HEK293 (cell line): ENCODE data around the gene TULP1.

Experiments
- CTCF ChIA-PET: fragments of 350-600 bp; formaldehyde crosslinking; extraction: SDS; loops from one replicate; lab custom pipeline; 2021; ENCODE audit warnings: antibody characterized with exemption; lab: Yijun Ruan, JAX
- POLR2A ChIA-PET: fragments of 300-600 bp; formaldehyde crosslinking; extraction: SDS; loops from one replicate; lab custom pipeline; 2020; ENCODE audit warnings: antibody characterized with exemption, inconsistent platforms; lab: Yijun Ruan, JAX
- H3K27ac ChIP-seq: fragments of 200-500 bp; sonication (Bioruptor generic); 2 replicates; pipeline ENCODE4 v1.5.1; 2014; ENCODE audit warnings: low read depth, low read length, control low read depth, inconsistent platforms; ENCODE audit errors: extremely low read depth
- H3K36me3 ChIP-seq, 2 experiments: fragments of 200-500 bp in 1 of 2; sonication (Bioruptor generic) in 1 of 2; 1 replicate in 1 of 2; 2 replicates in 1 of 2; pipeline ENCODE4 v1.5.1; 2014 to 2017; ENCODE audit warnings: inconsistent platforms in 2 of 2, low read length in 2 of 2; ENCODE audit not compliant: control insufficient read depth in 2 of 2, insufficient read depth in 1 of 2
- H3K4me1 ChIP-seq: fragments of 200-500 bp; sonication (Bioruptor generic); 2 replicates; pipeline ENCODE4 v1.5.1; 2014; ENCODE audit warnings: mild to moderate bottlenecking, low read length, inconsistent platforms; ENCODE audit not compliant: control insufficient read depth, insufficient read depth
- H3K4me3 ChIP-seq: 2 replicates; pipeline ENCODE4 v1.5.1; 2011; ENCODE audit warnings: low read depth, mild to moderate bottlenecking, control low read depth, low read length, moderate library complexity
- H3K9me3 ChIP-seq: fragments of 200-500 bp; sonication (Bioruptor generic); 2 replicates; pipeline ENCODE4 v1.5.1; 2014; ENCODE audit warnings: low read depth, low read length, inconsistent platforms; ENCODE audit not compliant: control insufficient read depth, insufficient read depth
- GLIS1 ChIP-seq: fragments of 450-650 bp; formaldehyde crosslinking; IDR thresholded peaks from 2 replicates; pipeline ENCODE4 v1.5.1; 2016; ENCODE audit warnings: missing biosample characterization, missing genetic modification characterization
- GLIS2 ChIP-seq: fragments of 450-650 bp; formaldehyde crosslinking; IDR thresholded peaks from 2 replicates; pipeline ENCODE4 v1.5.1; 2016; ENCODE audit warnings: missing biosample characterization, missing genetic modification characterization
- KLF1 ChIP-seq: fragments of 450-650 bp; formaldehyde crosslinking; IDR thresholded peaks from 2 replicates; pipeline ENCODE4 v1.5.1; 2016; ENCODE audit warnings: missing biosample characterization, missing genetic modification characterization
- KLF10 ChIP-seq: fragments of 450-650 bp; IDR thresholded peaks from 2 replicates; pipeline ENCODE4 v1.5.1; 2018; ENCODE audit warnings: missing biosample characterization, mild to moderate bottlenecking, missing genetic modification characterization
- PATZ1 ChIP-seq: fragments of 450-650 bp; formaldehyde crosslinking; IDR thresholded peaks from 2 replicates; pipeline ENCODE4 v1.5.1; 2016; ENCODE audit warnings: missing biosample characterization, missing genetic modification characterization
- RBAK ChIP-seq: fragments of 450-650 bp; formaldehyde crosslinking; IDR thresholded peaks from 2 replicates; pipeline ENCODE4 v1.5.1; 2016; ENCODE audit warnings: missing biosample characterization, missing genetic modification characterization
- REPIN1 ChIP-seq: fragments of 450-650 bp; formaldehyde crosslinking; IDR thresholded peaks from 2 replicates; pipeline ENCODE4 v1.5.1; 2017; ENCODE audit warnings: missing biosample characterization, missing genetic modification characterization, low read depth
- SP2 ChIP-seq: fragments of 450-650 bp; formaldehyde crosslinking; IDR thresholded peaks from 2 replicates; pipeline ENCODE4 v1.5.1; 2016; ENCODE audit warnings: missing biosample characterization, missing genetic modification characterization
- WT1 ChIP-seq: fragments of 450-650 bp; formaldehyde crosslinking; IDR thresholded peaks from 2 replicates; pipeline ENCODE4 v1.5.1; 2016; ENCODE audit warnings: missing biosample characterization, missing genetic modification characterization
- ZBTB17 ChIP-seq: fragments of 450-650 bp; formaldehyde crosslinking; IDR thresholded peaks from 2 replicates; pipeline ENCODE4 v1.5.1; 2016; ENCODE audit warnings: missing biosample characterization, missing genetic modification characterization
- ZBTB8A ChIP-seq: fragments of 450-650 bp; formaldehyde crosslinking; IDR thresholded peaks from 2 replicates; pipeline ENCODE4 v1.5.1; 2016; ENCODE audit warnings: missing biosample characterization, missing genetic modification characterization
- ZFHX2 ChIP-seq: fragments of 450-650 bp; formaldehyde crosslinking; conservative IDR thresholded peaks from 2 replicates; pipeline ENCODE4 v1.5.1; 2016; ENCODE audit warnings: missing biosample characterization, missing genetic modification characterization
- ZIC2 ChIP-seq: fragments of 450-650 bp; formaldehyde crosslinking; IDR thresholded peaks from 2 replicates; pipeline ENCODE4 v1.5.1; 2016; ENCODE audit warnings: missing biosample characterization, missing genetic modification characterization
- ZNF202 ChIP-seq: fragments of 450-650 bp; formaldehyde crosslinking; IDR thresholded peaks from 2 replicates; pipeline ENCODE4 v1.5.1; 2016; ENCODE audit warnings: missing biosample characterization, missing genetic modification characterization, borderline replicate concordance
- ZNF223 ChIP-seq: fragments of 450-650 bp; formaldehyde crosslinking; IDR thresholded peaks from 2 replicates; pipeline ENCODE4 v1.5.1; 2016; ENCODE audit warnings: missing biosample characterization, missing genetic modification characterization
- ZNF335 ChIP-seq: fragments of 450-650 bp; formaldehyde crosslinking; conservative IDR thresholded peaks from 2 replicates; pipeline ENCODE4 v1.5.1; 2016; ENCODE audit warnings: missing biosample characterization, missing genetic modification characterization
- ZNF426 ChIP-seq: fragments of 450-650 bp; formaldehyde crosslinking; IDR thresholded peaks from 2 replicates; pipeline ENCODE4 v1.5.1; 2017; ENCODE audit warnings: missing biosample characterization, missing genetic modification characterization, mild to moderate bottlenecking, inconsistent platforms, moderate library complexity
- ZNF501 ChIP-seq: fragments of 450-650 bp; formaldehyde crosslinking; IDR thresholded peaks from 2 replicates; pipeline ENCODE4 v1.5.1; 2016; ENCODE audit warnings: missing biosample characterization, missing genetic modification characterization
- ZNF529 ChIP-seq: fragments of 450-650 bp; formaldehyde crosslinking; IDR thresholded peaks from 2 replicates; pipeline ENCODE4 v1.5.1; 2017; ENCODE audit warnings: missing genetic modification characterization, missing biosample characterization; ENCODE audit not compliant: insufficient replicate concordance
- ZNF658 ChIP-seq: fragments of 450-650 bp; formaldehyde crosslinking; IDR thresholded peaks from 2 replicates; pipeline ENCODE4; 2016; ENCODE audit warnings: missing biosample characterization, missing genetic modification characterization
- ZNF791 ChIP-seq: fragments of 450-650 bp; formaldehyde crosslinking; IDR thresholded peaks from 2 replicates; pipeline ENCODE4 v1.5.1; 2016; ENCODE audit warnings: missing biosample characterization, missing genetic modification characterization
- TF ChIP-seq, protein P1 (sequence below): IDR thresholded peaks from 2 replicates; pipeline ENCODE4 v1.6.1; 2011; ENCODE audit warnings: mild to moderate bottlenecking, low read depth, low read length, borderline replicate concordance
- TF ChIP-seq, protein P2 (sequence below): fragments of 450-650 bp; formaldehyde crosslinking; IDR thresholded peaks from 2 replicates; pipeline ENCODE4 v1.5.1; 2017; ENCODE audit warnings: missing biosample characterization, missing genetic modification characterization

Gene TULP1

GRCh38 chr6:35493307-35493983, 19.3 kb downstream of the TULP1 start (continued):
- TF ChIP-seq ZNF426 (tag by site-specific recombination) (no peak), ZNF658 (no peak), ZFHX2 (tag by site-specific recombination) (peak; percentile 95)

DNA sequence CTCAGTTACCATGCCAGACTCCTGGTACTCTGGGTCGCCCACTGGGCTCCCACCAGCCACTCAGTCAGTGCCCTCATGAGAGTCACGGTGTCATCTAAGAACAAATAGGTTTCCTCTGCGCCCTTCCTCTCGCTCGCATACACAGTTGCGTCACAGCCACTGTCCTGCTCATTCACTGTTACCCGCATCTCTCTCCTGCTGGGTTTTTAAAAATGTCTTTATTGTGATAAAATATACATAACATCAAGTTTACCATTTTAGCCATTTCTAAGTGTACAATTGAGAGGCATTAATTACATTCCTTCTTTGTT, 19.8 kb downstream of the TULP1 start:
- H3K4me1 ChIP-seq, result peaks cover 21% of the 10 kb centered on the region
- no peaks in the 10 kb centered on the region for H3K9me3 ChIP-seq
- CTCF ChIA-PET, result interaction anchor here (0.7 kb wide), 1 partner anchor 138 kb away, joined by 3 read pairs; no protein-coding TSS in a partner anchor
- TF ChIP-seq ZBTB17 (tag by site-specific recombination), result no peak
- TF ChIP-seq ZBTB8A (tag by site-specific recombination), result 0 out of 2 replicates have a peak, but pooled peaks have one; percentile 5
- no peak for TF ChIP-seq ZNF426 (tag by site-specific recombination)
- TF ChIP-seq, all 188 proteins: peak for 1
- no peak overlapping the region for H3K27ac ChIP-seq
- POLR2A ChIA-PET, result no interaction called here
- H3K4me3 ChIP-seq, result no peak overlapping the region
- H3K36me3 ChIP-seq, result peaks cover 0 to 4% of the 10 kb centered on the region in 2 experiments; a peak in 1 of 3 replicates

DNA sequence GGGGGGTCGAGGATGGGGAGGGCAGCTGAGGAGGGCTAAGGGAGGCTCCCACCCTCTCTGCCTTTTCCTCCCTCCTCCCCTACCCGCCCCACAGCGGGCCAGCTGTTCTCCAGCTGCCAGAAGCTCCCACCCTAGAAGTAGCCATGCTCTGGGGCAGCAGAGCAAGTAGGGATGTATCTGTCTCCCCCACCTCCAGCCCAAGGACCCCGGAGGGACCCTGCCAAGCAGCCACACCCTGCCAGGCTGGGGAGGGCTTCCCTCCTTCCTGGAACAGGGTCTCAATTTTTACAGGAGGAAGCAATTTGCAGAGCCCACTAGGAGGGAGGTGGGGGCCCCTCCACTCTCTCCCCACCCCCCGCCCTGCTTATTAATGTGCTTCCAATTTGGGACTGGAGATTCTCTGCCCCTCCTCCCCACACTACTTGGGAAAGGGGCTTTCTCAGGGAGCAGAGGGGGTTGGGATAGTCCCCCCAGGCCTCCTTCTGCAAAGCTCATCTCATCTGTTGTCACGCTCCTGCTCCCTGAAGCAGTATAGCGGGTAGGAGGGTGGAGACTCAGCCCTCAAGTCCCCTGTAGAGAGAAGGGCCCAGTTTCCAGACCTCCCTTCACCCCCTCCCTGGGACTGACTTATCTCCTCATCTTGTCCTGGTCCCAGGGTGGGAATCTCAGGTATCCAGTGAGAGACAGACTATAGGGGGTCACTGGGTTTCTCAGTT, 20.3 kb downstream of the TULP1 start:
- H3K4me3 ChIP-seq, result no peak overlapping the region
- TF ChIP-seq RBAK (tag by site-specific recombination) (no peak), ZBTB8A (tag by site-specific recombination) (peak; percentile 36; the same call in 1 of the 2 replicates), REPIN1 (tag by site-specific recombination) (no peak), ZNF335 (0 out of 2 replicates have a peak, but pooled peaks have one; percentile 12), ZIC2 (tag by site-specific recombination) (peak; percentile 71; the same call in 1 of the 2 replicates), WT1 (peak; percentile 83), ZNF501 (tag by site-specific recombination) (no peak), ZNF791 (tag by site-specific recombination) (no peak), GLIS2 (tag by site-specific recombination) (peak; percentile 47), KLF10 (tag by site-specific recombination) (no peak), GLIS1 (peak; percentile 78), ZNF529 (tag by site-specific recombination) (no peak), ZNF223 (no peak), KLF1 (0 out of 2 replicates have a peak, but pooled peaks have one; percentile 10), ZNF202 (tag by site-specific recombination) (no peak), PATZ1 (tag by site-specific recombination) (peak; percentile 38; the same call in 1 of the 2 replicates), SP2 (tag by site-specific recombination) (peak; percentile 37)
- TF ChIP-seq, protein P1, sequence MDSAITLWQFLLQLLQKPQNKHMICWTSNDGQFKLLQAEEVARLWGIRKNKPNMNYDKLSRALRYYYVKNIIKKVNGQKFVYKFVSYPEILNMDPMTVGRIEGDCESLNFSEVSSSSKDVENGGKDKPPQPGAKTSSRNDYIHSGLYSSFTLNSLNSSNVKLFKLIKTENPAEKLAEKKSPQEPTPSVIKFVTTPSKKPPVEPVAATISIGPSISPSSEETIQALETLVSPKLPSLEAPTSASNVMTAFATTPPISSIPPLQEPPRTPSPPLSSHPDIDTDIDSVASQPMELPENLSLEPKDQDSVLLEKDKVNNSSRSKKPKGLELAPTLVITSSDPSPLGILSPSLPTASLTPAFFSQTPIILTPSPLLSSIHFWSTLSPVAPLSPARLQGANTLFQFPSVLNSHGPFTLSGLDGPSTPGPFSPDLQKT, result no peak
- TF ChIP-seq, protein P2, sequence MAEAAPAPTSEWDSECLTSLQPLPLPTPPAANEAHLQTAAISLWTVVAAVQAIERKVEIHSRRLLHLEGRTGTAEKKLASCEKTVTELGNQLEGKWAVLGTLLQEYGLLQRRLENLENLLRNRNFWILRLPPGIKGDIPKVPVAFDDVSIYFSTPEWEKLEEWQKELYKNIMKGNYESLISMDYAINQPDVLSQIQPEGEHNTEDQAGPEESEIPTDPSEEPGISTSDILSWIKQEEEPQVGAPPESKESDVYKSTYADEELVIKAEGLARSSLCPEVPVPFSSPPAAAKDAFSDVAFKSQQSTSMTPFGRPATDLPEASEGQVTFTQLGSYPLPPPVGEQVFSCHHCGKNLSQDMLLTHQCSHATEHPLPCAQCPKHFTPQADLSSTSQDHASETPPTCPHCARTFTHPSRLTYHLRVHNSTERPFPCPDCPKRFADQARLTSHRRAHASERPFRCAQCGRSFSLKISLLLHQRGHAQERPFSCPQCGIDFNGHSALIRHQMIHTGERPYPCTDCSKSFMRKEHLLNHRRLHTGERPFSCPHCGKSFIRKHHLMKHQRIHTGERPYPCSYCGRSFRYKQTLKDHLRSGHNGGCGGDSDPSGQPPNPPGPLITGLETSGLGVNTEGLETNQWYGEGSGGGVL, result peak; percentile 80
- ChIA-PET CTCF (interaction anchor here (0.6 to 1.2 kb wide), 3 partner anchors 25 to 535 kb away, joined by 3 to 4 read pairs (median 3); partner anchors contain the start of genes MAPK14 and RPL10A), POLR2A (interaction anchor here (0.9 to 15.4 kb wide), 3 partner anchors 8 to 20 kb away, joined by 3 to 198 read pairs (median 3); partner anchors contain the start of gene RPL10A)
- peaks cover 21% of the 10 kb centered on the region for H3K4me1 ChIP-seq
- H3K9me3 ChIP-seq, result no peaks in the 10 kb centered on the region
- H3K36me3 ChIP-seq, result peaks cover 0 to 4% of the 10 kb centered on the region in 2 experiments; a peak in 1 of 3 replicates
- no peak overlapping the region for H3K27ac ChIP-seq
